Neural cell (in vitro differentiated cells): Measurements from ENCODE around the gene RBMXL3. TPM values are rescaled to one million over a fixed set of nuclear protein-coding genes. Genes with fewer than 3 reads are reported as not detected.
A peak's percentile ranks its signal among the peaks of the same experiment; 100 is the strongest.

Source experiments
- H2AFZ ChIP-seq: fragments of 200-600, 300-800 bp; sonication (generic), shearing (Covaris generic); 2 replicates; pipeline ENCODE4 v1.6.0; 2014; ENCODE audit warnings: low read depth, mild to moderate bottlenecking, antibody characterized with exemption, low read length, moderate library complexity
- H3F3A ChIP-seq: fragments of 200-600 bp; shearing (Covaris generic); 2 replicates; pipeline ENCODE4 v1.6.1; 2016; ENCODE audit warnings: mild to moderate bottlenecking, moderate library complexity, mixed read lengths, antibody characterized with exemption, low read length; ENCODE audit not compliant: insufficient read depth, poor library complexity, severe bottlenecking
- H3K27ac ChIP-seq: fragments of 200-600, 300-800 bp; sonication (generic), shearing (Covaris generic); 2 replicates; pipeline ENCODE4 v1.5.1; 2014; ENCODE audit warnings: mild to moderate bottlenecking, low read length, moderate library complexity
- H3K27me3 ChIP-seq: fragments of 300-800, 200-600 bp; sonication (generic), shearing (Covaris generic); 2 replicates; pipeline ENCODE4 v1.6.0; 2014; ENCODE audit warnings: mild to moderate bottlenecking, low read depth, low read length, moderate library complexity; ENCODE audit not compliant: insufficient read depth
- H3K36me3 ChIP-seq: fragments of 300-800, 200-600 bp; sonication (generic), shearing (Covaris generic); 2 replicates; pipeline ENCODE4 v1.5.1; 2014; ENCODE audit warnings: mild to moderate bottlenecking, antibody characterized with exemption, low read length, moderate library complexity; ENCODE audit not compliant: insufficient read depth
- H3K4me2 ChIP-seq: fragments of 300-800, 200-600 bp; sonication (generic), shearing (Covaris generic); 2 replicates; pipeline ENCODE4 v1.6.0; 2014; ENCODE audit warnings: mild to moderate bottlenecking, low read length
- H3K4me3 ChIP-seq: fragments of 300-800, 200-600 bp; sonication (generic), shearing (Covaris generic); 2 replicates; pipeline ENCODE4 v1.5.1; 2014; ENCODE audit warnings: mild to moderate bottlenecking, low read length, moderate library complexity
- H3K79me2 ChIP-seq: fragments of 200-600 bp; shearing (Covaris generic); replicated peaks from 2 replicates; pipeline ENCODE4 v1.6.0; 2014; ENCODE audit warnings: mild to moderate bottlenecking, low read length, moderate library complexity; ENCODE audit not compliant: insufficient read depth
- H3K9ac ChIP-seq: fragments of 300-800, 200-600 bp; sonication (generic), shearing (Covaris generic); 2 replicates; pipeline ENCODE4 v1.6.1; 2016; ENCODE audit warnings: mild to moderate bottlenecking, low read length, mixed read lengths
- H3K9me2 ChIP-seq: fragments of 200-600 bp; shearing (Covaris generic); 2 replicates; pipeline ENCODE4 v1.6.1; 2016; ENCODE audit warnings: mild to moderate bottlenecking, low read length, mixed read lengths; ENCODE audit not compliant: insufficient read depth
- H3K9me3 ChIP-seq: fragments of 200-600, 300-800 bp; sonication (generic), shearing (Covaris generic); 2 replicates; pipeline ENCODE4 v1.6.1; 2016; ENCODE audit warnings: mild to moderate bottlenecking, mixed run types, low read length, moderate library complexity, mixed read lengths
- H4K20me1 ChIP-seq: fragments of 200-600 bp; shearing (Covaris generic); 2 replicates; pipeline ENCODE4 v1.6.1; 2016; ENCODE audit warnings: mild to moderate bottlenecking, mixed run types; ENCODE audit not compliant: insufficient read depth
- CTCF ChIP-seq: fragments of 450-650 bp; IDR thresholded peaks from 2 replicates; pipeline ENCODE4 v1.5.1; 2014; ENCODE audit warnings: antibody characterized with exemption, mild to moderate bottlenecking, moderate library complexity; ENCODE audit not compliant: poor library complexity, severe bottlenecking
- EP300 ChIP-seq: fragments of 450-650 bp; conservative IDR thresholded peaks from 2 replicates; pipeline ENCODE4 v1.6.1; 2014; ENCODE audit warnings: antibody characterized with exemption, mild to moderate bottlenecking, moderate library complexity; ENCODE audit not compliant: poor library complexity, severe bottlenecking
- EZH2 ChIP-seq: fragments of 200-600, 300-800 bp; shearing (Covaris generic), sonication (generic); IDR thresholded peaks from 2 replicates; pipeline ENCODE4 v1.6.1; 2014; ENCODE audit warnings: antibody characterized with exemption, low read length, borderline replicate concordance, mild to moderate bottlenecking; ENCODE audit not compliant: insufficient read depth, poor library complexity, severe bottlenecking
- MXI1 ChIP-seq: fragments of 450-650 bp; conservative IDR thresholded peaks from 2 replicates; pipeline ENCODE4 v1.6.1; 2014; ENCODE audit warnings: antibody characterized with exemption, mild to moderate bottlenecking; ENCODE audit not compliant: poor library complexity, severe bottlenecking
- POLR2AphosphoS5 ChIP-seq: IDR thresholded peaks from 2 replicates; pipeline ENCODE4 v1.6.1; 2012
- RAD21 ChIP-seq: fragments of 450-650 bp; conservative IDR thresholded peaks from 2 replicates; pipeline ENCODE4 v1.6.1; 2014; ENCODE audit warnings: antibody characterized with exemption, mild to moderate bottlenecking, moderate library complexity
- SMC3 ChIP-seq: fragments of 450-650 bp; conservative IDR thresholded peaks from 2 replicates; pipeline ENCODE4 v1.6.1; 2014; ENCODE audit warnings: antibody characterized with exemption, mild to moderate bottlenecking, moderate library complexity; ENCODE audit not compliant: poor library complexity
- TAF1 ChIP-seq: IDR thresholded peaks from 2 replicates; pipeline ENCODE4 v1.6.1; 2012; ENCODE audit warnings: low read depth
- polyA plus RNA-seq: library from polyadenylated mRNA; depleted of rRNA; stranded (reverse); fragments of >200 nt; gene quantifications from 2 replicates; pipeline ENCODE4 v1.2.3, GENCODE V29; 2014
- TF ChIP-seq, protein P1 (sequence below): IDR thresholded peaks from 2 replicates; pipeline ENCODE4 v1.6.1; 2012; ENCODE audit warnings: borderline replicate concordance

Gene RBMXL3
- polyA plus RNA-seq, 1 donor from 2014 or later = not detected

GRCh38 chrX:115234461-115234860 lies 45.3 kb downstream of the RBMXL3 start:
- Histone ChIP-seq H3K9ac (peak overlapping the region; percentile 82), H3K9me3 (no peaks in the 10 kb centered on the region), H4K20me1 (no peaks in the 10 kb centered on the region), H3K27ac (no peak overlapping the region), H3K4me3 (peak overlapping the region; percentile 76), H3K9me2 (no peaks in the 10 kb centered on the region), H3K36me3 (no peaks in the 10 kb centered on the region), H3F3A (no peaks in the 10 kb centered on the region), H3K79me2 (peaks cover 36% of the 10 kb centered on the region), H3K27me3 (no peaks in the 10 kb centered on the region), H3K4me2 (peak overlapping the region; percentile 62), H2AFZ (peak overlapping the region; percentile 27)
- TF ChIP-seq, protein P1, sequence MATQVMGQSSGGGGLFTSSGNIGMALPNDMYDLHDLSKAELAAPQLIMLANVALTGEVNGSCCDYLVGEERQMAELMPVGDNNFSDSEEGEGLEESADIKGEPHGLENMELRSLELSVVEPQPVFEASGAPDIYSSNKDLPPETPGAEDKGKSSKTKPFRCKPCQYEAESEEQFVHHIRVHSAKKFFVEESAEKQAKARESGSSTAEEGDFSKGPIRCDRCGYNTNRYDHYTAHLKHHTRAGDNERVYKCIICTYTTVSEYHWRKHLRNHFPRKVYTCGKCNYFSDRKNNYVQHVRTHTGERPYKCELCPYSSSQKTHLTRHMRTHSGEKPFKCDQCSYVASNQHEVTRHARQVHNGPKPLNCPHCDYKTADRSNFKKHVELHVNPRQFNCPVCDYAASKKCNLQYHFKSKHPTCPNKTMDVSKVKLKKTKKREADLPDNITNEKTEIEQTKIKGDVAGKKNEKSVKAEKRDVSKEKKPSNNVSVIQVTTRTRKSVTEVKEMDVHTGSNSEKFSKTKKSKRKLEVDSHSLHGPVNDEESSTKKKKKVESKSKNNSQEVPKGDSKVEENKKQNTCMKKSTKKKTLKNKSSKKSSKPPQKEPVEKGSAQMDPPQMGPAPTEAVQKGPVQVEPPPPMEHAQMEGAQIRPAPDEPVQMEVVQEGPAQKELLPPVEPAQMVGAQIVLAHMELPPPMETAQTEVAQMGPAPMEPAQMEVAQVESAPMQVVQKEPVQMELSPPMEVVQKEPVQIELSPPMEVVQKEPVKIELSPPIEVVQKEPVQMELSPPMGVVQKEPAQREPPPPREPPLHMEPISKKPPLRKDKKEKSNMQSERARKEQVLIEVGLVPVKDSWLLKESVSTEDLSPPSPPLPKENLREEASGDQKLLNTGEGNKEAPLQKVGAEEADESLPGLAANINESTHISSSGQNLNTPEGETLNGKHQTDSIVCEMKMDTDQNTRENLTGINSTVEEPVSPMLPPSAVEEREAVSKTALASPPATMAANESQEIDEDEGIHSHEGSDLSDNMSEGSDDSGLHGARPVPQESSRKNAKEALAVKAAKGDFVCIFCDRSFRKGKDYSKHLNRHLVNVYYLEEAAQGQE = no peak

DNA sequence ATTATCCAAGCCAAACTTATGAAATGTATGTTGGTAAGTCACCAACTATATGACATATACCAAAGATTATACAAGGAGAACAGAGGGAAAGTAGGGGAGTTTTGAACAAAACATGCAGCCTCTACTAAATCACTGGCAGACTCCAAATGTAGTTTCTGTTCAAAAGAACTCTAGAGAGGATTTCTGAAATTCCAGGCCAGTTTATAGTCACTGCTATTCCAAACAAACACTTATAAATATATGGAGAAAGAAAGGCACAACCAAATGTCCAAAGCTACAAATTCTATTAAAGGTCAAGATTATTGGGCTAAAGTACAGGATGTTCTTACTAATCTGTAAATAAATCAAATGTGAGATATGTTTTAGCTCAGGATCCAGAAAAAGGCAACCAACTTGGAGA lies 47.4 kb downstream of the RBMXL3 start:
- Histone ChIP-seq H2AFZ (no peak overlapping the region), H3K36me3 (no peaks in the 10 kb centered on the region), H3K9me3 (no peaks in the 10 kb centered on the region), H3K27me3 (no peaks in the 10 kb centered on the region), H3K27ac (no peak overlapping the region), H3K4me3 (no peak overlapping the region), H3K9ac (no peak overlapping the region), H3F3A (no peaks in the 10 kb centered on the region), H3K79me2 (peaks cover 16% of the 10 kb centered on the region), H4K20me1 (no peaks in the 10 kb centered on the region), H3K4me2 (no peak overlapping the region), H3K9me2 (no peaks in the 10 kb centered on the region)
- no peak for TF ChIP-seq POLR2AphosphoS5
- TF ChIP-seq, protein P1 = no peak

- Histone ChIP-seq H3K79me2 (peaks cover 11% of the 10 kb centered on the region), H3K9me2 (no peaks in the 10 kb centered on the region), H3K9ac (no peak overlapping the region), H3K9me3 (no peaks in the 10 kb centered on the region), H3F3A (no peaks in the 10 kb centered on the region), H3K36me3 (no peaks in the 10 kb centered on the region), H3K27ac (no peak overlapping the region), H2AFZ (no peak overlapping the region), H3K4me3 (no peak overlapping the region), H4K20me1 (no peaks in the 10 kb centered on the region), H3K4me2 (no peak overlapping the region), H3K27me3 (no peaks in the 10 kb centered on the region)
- no peak for TF ChIP-seq CTCF
- TF ChIP-seq, protein P1 = no peak
- no peak for TF ChIP-seq POLR2AphosphoS5
- no peak for TF ChIP-seq MXI1
- TF ChIP-seq SMC3 = no peak
- TF ChIP-seq EP300 = no peak
- TF ChIP-seq RAD21 = no peak
- TF ChIP-seq EZH2 = no peak
- TF ChIP-seq TAF1 = no peak
These were observed 47.8 kb downstream of the RBMXL3 start for GRCh38 chrX:115237056-115237455.
